Spleen (tissue), 11 donors: ENCODE results near the gene HDAC4. TPM values are rescaled to one million over a fixed set of nuclear protein-coding genes. Genes with fewer than 3 reads are reported as not detected.

Source experiments
- DNase-seq: peaks from one replicate; pipeline ENCODE4 v3.0.0-alpha.2; 2020
- H3K27ac ChIP-seq, 8 donors: fragments of 200-600 bp; sonication (generic) in 7 of 8; 1 replicate in 4 of 8; 2 replicates in 4 of 8; pipeline versions ENCODE4 v1.5.0 to v1.8.0; 2016 to 2021; ENCODE audit warnings: inconsistent platforms in 4 of 8, mild to moderate bottlenecking in 4 of 8, moderate library complexity in 1 of 8
- H3K27me3 ChIP-seq, 7 donors: fragments of 200-600 bp; sonication (generic) in 6 of 7; replicated peaks in 1 of 7; 1 replicate in 4 of 7; 2 replicates in 3 of 7; pipeline versions ENCODE4 v1.5.0 to v1.8.0; 2016 to 2021; ENCODE audit warnings: inconsistent platforms in 3 of 7, mild to moderate bottlenecking in 1 of 7
- H3K36me3 ChIP-seq, 6 donors: fragments of 200-600 bp; sonication (generic) in 5 of 6; 1 replicate in 4 of 6; 2 replicates in 2 of 6; pipeline versions ENCODE4 v1.5.0 to v1.8.0; 2016 to 2021; ENCODE audit warnings: inconsistent platforms in 2 of 6
- H3K4me1 ChIP-seq, 6 donors: fragments of 200-600 bp; sonication (generic) in 5 of 6; 1 replicate in 3 of 6; 2 replicates in 3 of 6; pipeline versions ENCODE4 v1.5.0 to v1.8.0; 2016 to 2021; ENCODE audit warnings: inconsistent platforms in 3 of 6
- H3K4me3 ChIP-seq, 8 donors: fragments of 200-600 bp; sonication (generic) in 7 of 8; 1 replicate in 4 of 8; 2 replicates in 4 of 8; pipeline versions ENCODE4 v1.5.0 to v1.8.0; 2016 to 2021; ENCODE audit warnings: inconsistent platforms in 4 of 8, mild to moderate bottlenecking in 4 of 8, moderate library complexity in 2 of 8
- H3K9me3 ChIP-seq, 8 donors: fragments of 200-600 bp; sonication (generic) in 7 of 8; 1 replicate in 4 of 8; 2 replicates in 4 of 8; pipeline versions ENCODE4 v1.5.0 to v1.8.0; 2016 to 2021; ENCODE audit warnings: inconsistent platforms in 4 of 8
- POLR2A ChIP-seq, 3 donors: fragments of 450-650 bp; IDR thresholded peaks; one replicate each; pipeline ENCODE4 v1.5.1; 2017; ENCODE audit warnings: antibody characterized with exemption in 3 of 3, mild to moderate bottlenecking in 1 of 3
- POLR2AphosphoS5 ChIP-seq, 3 donors: sonication (generic); formaldehyde crosslinking; IDR thresholded peaks; one replicate each; pipeline ENCODE4 v1.5.1; 2017; ENCODE audit warnings: antibody characterized with exemption in 3 of 3
- WGBS, 5 donors: extraction: QIAGEN DNeasy Blood & Tissue Kit in 3 of 5; methylation state at CpG; one replicate each; pipeline versions ENCODE4 v1.1.5 to v1.1.7; 2013 to 2018; 5-methylcytosine and 5-hydroxymethylcytosine counted together
- intact Hi-C: fragments of 100-400 bp; cut with DNase I; formaldehyde crosslinking; loops from one replicate; pipeline ENCODE4 v1.15.0; 2023; ENCODE audit warnings: low total_unique reads
- polyA plus RNA-seq, 3 donors: library from polyadenylated mRNA; stranded (reverse); fragments of 200-250 nt; gene quantifications; one replicate each; pipeline ENCODE4 v1.2.1, GENCODE V29; 2013
- total RNA-seq, 7 donors: library from RNA; depleted of rRNA in 3 of 7; stranded (reverse); fragments of >200 nt in 3 of 7; fragmentation: NEBNext Ultra II Directional in 4 of 7; extraction: Animal tissue kit (Norgen Biotek cat#: 25700) in 4 of 7; gene quantifications; one replicate each; pipeline versions ENCODE4 v1.1.0 to v1.2.1, GENCODE V29; 2016 to 2021
- TF ChIP-seq, protein P1 (sequence below), 11 experiments: fragments of 200-600 bp in 7 of 11; fragments of 450-650 bp in 4 of 11; sonication (generic) in 4 of 11; IDR thresholded peaks in 8 of 11; conservative IDR thresholded peaks in 3 of 11; 1 replicate in 7 of 11; 2 replicates in 4 of 11; pipeline versions ENCODE4 v1.4.0 to v1.8.0; 2016 to 2021; ENCODE audit warnings: antibody characterized with exemption in 11 of 11, inconsistent platforms in 4 of 11, mild to moderate bottlenecking in 1 of 11
- donor health status: healthy with polysubstance abuse.
- donor health status: DM: no; HTN: no; CAD: no; lungs with moderate emphysema.
- donor health status: DM: no; HTN: no; CAD: no.
- donor health status: Bipolar disorder and iron deficiency.
- donor health status: healthy.
- donor health status: DM: no; HTN: no; CAD: no.
- donor health status: DM: yes; HTN: yes; CAD: no.

HDAC4 gene
- total and polyA plus RNA-seq, 10 donors = 3.2 to 122 (median 69.5) TPM

DNA sequence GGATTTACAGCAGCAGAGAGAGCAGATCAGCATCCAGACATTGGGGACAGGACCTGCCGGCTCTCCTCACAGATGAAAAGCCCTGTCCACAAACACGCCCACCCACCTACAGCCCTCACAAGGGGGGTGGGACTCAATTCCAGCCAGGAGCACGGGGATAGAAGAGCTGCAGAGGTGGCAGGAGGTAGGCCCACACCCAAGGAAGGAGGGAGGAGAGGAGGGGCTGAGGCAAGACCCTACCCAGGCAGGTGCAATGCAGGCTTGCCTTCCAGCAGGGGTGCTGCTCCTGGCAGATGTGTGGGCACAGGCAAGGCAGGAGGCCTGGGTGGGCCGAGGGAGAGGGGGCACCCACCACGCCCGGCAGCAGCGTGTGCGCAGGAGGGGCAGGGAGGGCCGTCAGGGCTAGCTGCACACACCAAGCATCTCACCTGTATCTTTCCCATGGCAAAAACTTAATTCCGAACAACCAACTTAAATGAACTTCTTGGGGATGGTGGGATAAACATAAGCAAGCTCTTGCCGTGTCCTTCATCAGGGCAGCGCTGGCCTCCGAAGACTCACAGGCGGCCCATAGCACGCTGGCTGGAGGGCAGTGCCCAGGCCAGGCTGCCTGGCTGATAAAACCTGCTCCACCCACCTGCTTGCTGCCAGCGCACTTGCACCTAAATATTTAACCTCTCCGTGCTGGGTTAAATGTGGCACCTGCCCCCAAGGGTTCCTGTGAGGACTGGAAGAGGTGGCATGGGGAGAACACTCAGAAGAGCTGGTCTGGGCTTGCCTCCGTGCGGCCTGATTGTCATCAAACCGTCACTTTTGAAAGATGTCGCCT is 219.5 kb downstream of the HDAC4 start:
- peaks cover 0 to 96% (median 45%) of the 10 kb centered on the region in 6 donors for H3K36me3 ChIP-seq

DNA sequence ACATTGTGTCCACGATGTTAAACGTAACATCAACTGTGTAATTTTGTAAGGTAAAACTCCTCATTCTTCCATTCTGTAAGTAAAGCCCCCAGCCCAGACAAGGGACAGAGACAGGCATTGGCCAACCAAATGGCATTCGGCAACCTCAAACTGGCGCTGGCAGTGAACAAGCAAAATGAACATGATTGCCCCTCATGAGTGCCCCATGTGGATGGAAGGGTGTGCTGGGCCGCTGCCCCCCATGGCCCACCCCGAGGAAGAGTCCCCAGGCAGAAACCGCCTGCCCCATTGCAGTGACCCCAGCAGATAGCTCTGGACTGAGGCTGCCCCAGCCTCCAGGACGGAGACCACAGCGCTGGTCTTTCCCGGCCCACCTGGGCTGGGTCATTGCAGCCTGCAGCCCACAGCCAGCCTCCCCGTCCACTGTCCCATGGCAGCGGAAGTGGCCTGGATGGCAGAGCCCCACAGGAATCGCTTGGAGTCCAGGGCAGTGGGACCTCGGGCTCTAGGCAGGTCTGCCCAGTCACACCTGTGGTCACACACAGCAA is 220.2 kb downstream of the HDAC4 start:
- intact Hi-C loops = no loop called here
- peak; percentile 31 for DNase-seq
- TF ChIP-seq, protein P1, sequence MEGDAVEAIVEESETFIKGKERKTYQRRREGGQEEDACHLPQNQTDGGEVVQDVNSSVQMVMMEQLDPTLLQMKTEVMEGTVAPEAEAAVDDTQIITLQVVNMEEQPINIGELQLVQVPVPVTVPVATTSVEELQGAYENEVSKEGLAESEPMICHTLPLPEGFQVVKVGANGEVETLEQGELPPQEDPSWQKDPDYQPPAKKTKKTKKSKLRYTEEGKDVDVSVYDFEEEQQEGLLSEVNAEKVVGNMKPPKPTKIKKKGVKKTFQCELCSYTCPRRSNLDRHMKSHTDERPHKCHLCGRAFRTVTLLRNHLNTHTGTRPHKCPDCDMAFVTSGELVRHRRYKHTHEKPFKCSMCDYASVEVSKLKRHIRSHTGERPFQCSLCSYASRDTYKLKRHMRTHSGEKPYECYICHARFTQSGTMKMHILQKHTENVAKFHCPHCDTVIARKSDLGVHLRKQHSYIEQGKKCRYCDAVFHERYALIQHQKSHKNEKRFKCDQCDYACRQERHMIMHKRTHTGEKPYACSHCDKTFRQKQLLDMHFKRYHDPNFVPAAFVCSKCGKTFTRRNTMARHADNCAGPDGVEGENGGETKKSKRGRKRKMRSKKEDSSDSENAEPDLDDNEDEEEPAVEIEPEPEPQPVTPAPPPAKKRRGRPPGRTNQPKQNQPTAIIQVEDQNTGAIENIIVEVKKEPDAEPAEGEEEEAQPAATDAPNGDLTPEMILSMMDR (IDR thresholded peaks at IDR 0.05 in 8 of 11, conservative IDR thresholded peaks at IDR 0.05 in 3 of 11) = no peak
- TF ChIP-seq POLR2A (IDR thresholded peaks at IDR 0.05) (no peak), POLR2AphosphoS5 (IDR thresholded peaks at IDR 0.05) (no peak)
- H3K4me3 ChIP-seq = no peak overlapping the region
- H3K4me1 ChIP-seq = no peaks in the 10 kb centered on the region
- no peaks in the 10 kb centered on the region for H3K27me3 ChIP-seq
- peaks cover 0 to 96% (median 44%) of the 10 kb centered on the region in 6 donors for H3K36me3 ChIP-seq
- H3K27ac ChIP-seq = no peak overlapping the region
- WGBS, 5 donors = 92 to 97% (median 95%) methylated on average over 12 to 14 of the region's 14 CpGs
- H3K9me3 ChIP-seq = peaks cover 0 to 18% (median 6%) of the 10 kb centered on the region in 8 donors

More for the DNA sequence above, 219.5 kb downstream of the HDAC4 start:
- H3K27ac ChIP-seq = no peak overlapping the region
- H3K27me3 ChIP-seq = no peaks in the 10 kb centered on the region
- 85 to 91% (median 89%) methylated on average over 19 to 21 of the region's 21 CpGs for WGBS, 5 donors
- peak in 1 of 3 donors; percentile 31 for TF ChIP-seq POLR2AphosphoS5 (IDR thresholded peaks at IDR 0.05)
- TF ChIP-seq, protein P1 (IDR thresholded peaks at IDR 0.05 in 8 of 11, conservative IDR thresholded peaks at IDR 0.05 in 3 of 11) = no peak
- H3K4me3 ChIP-seq = no peak overlapping the region
- intact Hi-C loops = no loop called here
- peak; percentile 65 for DNase-seq
- peaks cover 0 to 14% (median 6%) of the 10 kb centered on the region in 8 donors for H3K9me3 ChIP-seq
- no peaks in the 10 kb centered on the region for H3K4me1 ChIP-seq

DNA sequence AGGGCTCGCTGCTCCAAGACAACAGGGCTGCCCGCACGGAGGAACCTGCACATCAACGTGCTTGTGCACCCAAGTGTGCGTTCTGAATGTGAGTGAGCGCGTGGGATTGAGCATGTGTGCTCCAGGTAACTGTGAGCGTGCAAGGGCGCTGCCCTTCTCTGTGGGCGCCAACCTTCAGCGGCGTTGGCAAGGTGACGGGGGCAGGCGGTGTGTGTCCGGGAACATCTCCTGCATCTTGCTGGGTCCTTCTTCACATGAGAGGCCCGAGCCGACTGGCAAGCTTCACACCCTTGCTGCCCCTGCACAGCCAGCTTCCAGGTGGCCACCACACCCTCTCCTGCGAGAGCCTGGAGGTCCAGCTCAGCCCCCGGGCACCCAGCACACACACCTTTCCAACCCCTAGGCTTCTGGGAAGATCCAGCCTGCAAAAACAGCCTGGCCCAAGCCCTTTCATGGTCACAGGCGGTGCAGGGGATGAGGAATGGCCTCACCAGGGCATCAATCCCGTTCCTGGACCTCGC is 220.9 kb downstream of the HDAC4 start:
- H3K27me3 ChIP-seq = no peaks in the 10 kb centered on the region
- peaks cover 0 to 25% (median 12%) of the 10 kb centered on the region in 8 donors for H3K9me3 ChIP-seq
- no peak overlapping the region for H3K4me3 ChIP-seq
- peaks cover 0 to 96% (median 46%) of the 10 kb centered on the region in 6 donors for H3K36me3 ChIP-seq
- no peak overlapping the region for H3K27ac ChIP-seq
- no peaks in the 10 kb centered on the region for H3K4me1 ChIP-seq
- 89 to 98% (median 92%) methylated on average over 19 to 22 of the region's 22 CpGs for WGBS, 5 donors
- no peak for TF ChIP-seq POLR2A (IDR thresholded peaks at IDR 0.05)
- TF ChIP-seq POLR2AphosphoS5 (IDR thresholded peaks at IDR 0.05) = peak in 1 of 3 donors; percentile 42
- TF ChIP-seq, protein P1 (IDR thresholded peaks at IDR 0.05 in 8 of 11, conservative IDR thresholded peaks at IDR 0.05 in 3 of 11) = no peak
- DNase-seq = peak; percentile 71
- intact Hi-C loops = no loop called here

DNA sequence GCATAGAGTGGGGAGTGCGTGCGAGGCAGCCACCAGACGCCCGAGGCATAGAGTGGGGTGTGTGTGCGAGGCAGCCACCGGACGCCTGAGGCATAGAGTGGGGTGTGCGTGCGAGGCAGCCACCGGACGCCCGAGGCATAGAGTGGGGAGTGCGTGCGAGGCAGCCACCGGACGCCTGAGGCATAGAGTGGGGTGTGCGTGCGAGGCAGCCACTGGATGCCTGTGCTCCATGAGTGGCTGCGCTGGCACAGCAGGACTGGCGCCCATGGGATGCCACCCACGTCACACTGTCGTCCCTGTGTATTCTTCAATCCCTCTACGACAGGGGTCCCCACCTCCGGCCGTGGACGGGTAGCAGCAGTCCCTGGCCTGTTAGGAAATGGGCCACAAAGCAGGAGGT is 221.9 kb downstream of the HDAC4 start:
- 96 to 98% (median 97%) methylated on average over 19 to 26 of the region's 26 CpGs for WGBS, 5 donors
- Histone ChIP-seq H3K36me3 (peaks cover 0 to 99% (median 51%) of the 10 kb centered on the region in 6 donors), H3K4me1 (no peaks in the 10 kb centered on the region), H3K9me3 (peaks cover 2 to 34% (median 21%) of the 10 kb centered on the region in 8 donors), H3K27ac (no peak overlapping the region), H3K27me3 (no peaks in the 10 kb centered on the region), H3K4me3 (no peak overlapping the region)
- TF ChIP-seq, protein P1 (IDR thresholded peaks at IDR 0.05 in 8 of 11, conservative IDR thresholded peaks at IDR 0.05 in 3 of 11) = no peak
- TF ChIP-seq POLR2AphosphoS5 (IDR thresholded peaks at IDR 0.05) (no peak), POLR2A (IDR thresholded peaks at IDR 0.05) (no peak)
- intact Hi-C loops = no loop called here
- peak; percentile 41 for DNase-seq
